ENCODE results near the gene TTLL11.

Gene TTLL11

DNA sequence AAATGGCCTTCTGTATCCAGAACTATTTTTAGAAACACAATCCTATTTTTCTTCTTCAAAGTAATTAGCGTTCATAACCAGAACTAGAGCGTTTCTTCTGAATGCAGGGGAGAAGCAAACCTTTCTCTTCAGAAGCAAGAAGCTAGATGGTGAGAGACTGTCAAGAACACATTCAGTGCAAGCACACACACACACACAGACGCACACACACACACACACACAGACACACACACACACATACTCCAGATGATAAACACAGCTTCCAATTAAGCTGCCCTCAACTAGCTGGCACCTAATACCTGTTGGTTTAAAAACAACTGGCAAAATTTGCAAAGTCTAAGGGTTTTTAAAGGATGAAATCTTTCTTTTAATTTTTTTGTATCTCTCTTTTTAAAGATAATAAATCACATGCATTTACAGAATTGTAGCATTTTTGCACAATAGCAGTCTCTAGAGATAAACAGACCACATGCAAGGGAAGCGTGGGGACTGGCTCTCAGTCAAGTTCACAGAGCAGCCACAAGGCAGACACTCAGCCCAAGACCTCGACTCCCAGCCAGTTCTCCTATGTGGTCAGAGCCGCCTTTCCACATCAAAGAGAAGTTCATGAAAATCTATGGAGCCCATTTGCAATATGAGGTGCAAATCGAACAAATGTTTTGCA, 138.5 kb downstream of the TTLL11 start:
- in situ Hi-C loops (cut with MboI; ENCODE audit: low pct_unique_long_range_greater_than_20kb, low sequenced_read_pairs, unreplicated experiment), result no loop called here
- no peak for DNase-seq (ENCODE audit: low spot score)
- TF ChIP-seq CTCF (IDR thresholded peaks at IDR 0.05; ENCODE audit: extremely low read depth, insufficient read depth, missing control alignments), result no peak

DNA sequence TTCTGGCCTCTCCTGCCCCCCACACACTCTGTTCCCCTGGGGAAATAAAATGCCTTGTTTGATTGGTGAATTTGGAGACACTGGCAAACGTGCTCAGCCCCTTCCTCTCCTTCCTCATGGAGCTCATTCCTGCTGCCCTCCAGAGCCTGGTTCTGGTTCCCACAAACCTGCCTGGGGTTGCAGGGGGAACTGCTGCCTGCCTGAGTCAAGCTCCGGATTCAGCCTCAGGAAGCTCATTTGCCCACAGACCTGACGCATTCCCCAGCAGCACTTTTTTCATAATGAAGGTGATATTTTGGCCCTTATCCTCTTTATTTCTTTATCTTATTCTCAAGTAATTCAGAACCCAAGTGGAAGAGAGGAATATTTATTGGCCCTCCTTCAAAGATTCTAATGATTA, 140.5 kb downstream of the TTLL11 start:
- no peak for TF ChIP-seq CTCF (IDR thresholded peaks at IDR 0.05; ENCODE audit: extremely low read depth, insufficient read depth, missing control alignments)
- in situ Hi-C loops (cut with MboI; ENCODE audit: low pct_unique_long_range_greater_than_20kb, low sequenced_read_pairs, unreplicated experiment), result no loop called here
- no peak for DNase-seq (ENCODE audit: low spot score)

DNA sequence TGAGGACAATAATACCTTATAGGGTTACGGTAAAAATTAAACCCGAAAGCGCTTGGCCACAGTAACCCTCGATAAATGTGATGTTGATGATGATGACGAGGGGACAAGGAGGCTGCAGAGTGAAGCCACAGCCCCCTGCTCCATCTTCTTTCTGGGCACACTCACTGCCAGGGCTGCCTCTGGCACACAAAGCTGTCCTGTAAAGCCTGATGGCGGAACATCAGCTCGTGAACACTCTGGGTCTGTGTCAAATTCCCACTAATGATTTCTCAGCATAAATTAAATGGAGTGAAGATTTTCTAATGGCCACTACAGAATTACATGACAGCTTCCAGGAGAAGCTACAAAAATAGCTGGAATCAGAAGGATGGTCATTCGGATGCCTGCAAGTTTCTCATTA, 142.2 kb downstream of the TTLL11 start:
- in situ Hi-C loops (cut with MboI; ENCODE audit: low pct_unique_long_range_greater_than_20kb, low sequenced_read_pairs, unreplicated experiment), result no loop called here
- no peak for DNase-seq (ENCODE audit: low spot score)
- no peak for TF ChIP-seq CTCF (IDR thresholded peaks at IDR 0.05; ENCODE audit: extremely low read depth, insufficient read depth, missing control alignments)

DNA sequence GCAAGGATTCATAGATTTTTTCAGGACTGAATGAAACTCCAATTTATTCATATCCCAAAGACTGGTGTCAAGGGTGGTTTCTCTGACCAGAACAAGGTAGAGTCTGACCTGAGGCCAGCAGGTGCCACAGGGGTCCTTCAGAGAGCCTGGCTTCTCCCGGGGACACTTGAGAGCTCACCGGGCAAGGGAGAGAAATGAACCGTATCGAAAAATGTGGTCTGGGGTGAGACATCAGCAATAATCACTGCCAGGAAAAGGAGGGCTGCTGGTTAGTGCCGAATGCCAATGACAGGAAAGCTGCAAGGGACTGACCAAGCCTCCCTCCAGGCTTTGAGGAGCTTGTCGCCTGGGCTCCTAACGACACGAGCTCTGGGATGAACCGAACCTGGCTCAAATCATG, 142.7 kb downstream of the TTLL11 start:
- in situ Hi-C loops (cut with MboI; ENCODE audit: low pct_unique_long_range_greater_than_20kb, low sequenced_read_pairs, unreplicated experiment), result no loop called here
- DNase-seq (ENCODE audit: low spot score), result no peak
- no peak for TF ChIP-seq CTCF (IDR thresholded peaks at IDR 0.05; ENCODE audit: extremely low read depth, insufficient read depth, missing control alignments)

- in situ Hi-C loops (cut with MboI; ENCODE audit: low pct_unique_long_range_greater_than_20kb, low sequenced_read_pairs, unreplicated experiment), result no loop called here
- TF ChIP-seq CTCF (IDR thresholded peaks at IDR 0.05; ENCODE audit: extremely low read depth, insufficient read depth, missing control alignments), result no peak
- DNase-seq (ENCODE audit: low spot score), result no peak
These were observed 143.3 kb downstream of the TTLL11 start for GRCh38 chr9:121949766-121950165.

DNA sequence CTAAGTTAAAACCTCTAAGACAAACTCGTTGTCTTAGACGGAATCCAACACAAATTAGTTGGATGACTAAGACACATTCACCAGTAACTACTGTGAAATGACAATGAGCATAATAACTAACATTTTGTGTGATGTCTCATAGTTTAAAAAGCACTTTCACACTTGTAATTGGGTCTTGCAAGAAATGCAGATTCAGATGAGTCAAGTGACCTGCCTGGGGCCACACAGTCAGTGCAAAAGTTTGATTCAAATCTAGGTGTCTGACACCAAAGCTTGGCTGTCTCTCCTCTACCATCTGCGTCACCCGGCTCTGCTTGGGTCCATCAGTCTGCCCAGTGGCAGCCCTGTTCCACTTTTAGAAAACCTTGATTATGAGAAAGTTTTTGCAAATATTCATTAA, 143.7 kb downstream of the TTLL11 start:
- DNase-seq (ENCODE audit: low spot score), result no peak
- in situ Hi-C loops (cut with MboI; ENCODE audit: low pct_unique_long_range_greater_than_20kb, low sequenced_read_pairs, unreplicated experiment), result no loop called here
- no peak for TF ChIP-seq CTCF (IDR thresholded peaks at IDR 0.05; ENCODE audit: extremely low read depth, insufficient read depth, missing control alignments)

All from GM13977 (cell line).